NCI-H1048 (cell line): ENCODE data around the gene NMU.
"Not testable (repeated sequence)": the region's sequence is repeated elsewhere in the genome, so short reads cannot be mapped to it uniquely, and the experiment has no call there.

Experiments
- DNase-seq: peaks from one replicate; lab custom pipeline; 2025; lab: John Stamatoyannopoulos, UW

Gene NMU

GRCh38 chr4:55624063-55624462, 12.0 kb downstream of the NMU start:
- not testable (repeated sequence) for DNase-seq

GRCh38 chr4:55618546-55619143, 17.5 kb downstream of the NMU start:
- no peak for DNase-seq

GRCh38 chr4:55617587-55618197, 18.4 kb downstream of the NMU start:
- no peak for DNase-seq

DNA sequence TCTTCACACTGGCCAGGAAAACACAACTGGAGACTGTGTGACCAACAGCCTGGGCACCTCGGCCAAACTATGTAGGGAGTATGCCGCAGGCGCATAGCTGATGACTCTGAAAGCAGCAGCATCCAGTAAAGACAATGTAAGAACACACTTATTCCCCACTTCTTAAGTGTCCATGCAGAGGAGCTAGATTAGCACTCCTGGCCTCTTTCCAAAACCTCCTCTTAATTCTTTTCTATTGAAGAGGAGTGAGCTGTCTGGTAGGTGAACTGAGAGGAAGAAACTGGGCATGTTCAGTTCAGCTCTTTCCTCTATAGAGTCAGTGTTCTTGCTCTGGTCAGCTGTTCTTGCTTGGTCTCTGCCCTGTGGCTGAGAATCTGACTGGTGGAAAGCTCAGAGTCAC, 21.1 kb downstream of the NMU start:
- no peak for DNase-seq

DNA sequence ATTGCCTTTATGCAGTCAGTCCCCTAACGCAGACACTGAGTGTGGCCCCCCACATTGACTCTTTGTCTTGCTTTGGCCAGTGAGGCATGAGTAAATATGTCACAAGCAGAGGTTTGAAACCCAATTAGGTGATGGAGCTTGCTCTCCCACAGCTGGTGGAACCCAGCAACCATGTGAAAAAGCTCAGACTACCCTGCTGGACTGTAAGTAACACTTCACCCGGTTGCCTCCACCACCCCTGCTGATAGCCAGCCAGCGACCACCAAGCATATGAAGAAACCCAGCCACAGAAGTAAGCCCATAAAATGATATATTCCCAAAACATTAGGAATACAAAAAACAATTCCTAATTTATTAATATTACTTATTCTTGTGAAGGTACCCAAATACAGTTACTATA, 22.5 kb downstream of the NMU start:
- no peak for DNase-seq

- DNase-seq = no peak
These were observed 23.8 kb downstream of the NMU start for GRCh38 chr4:55612341-55612740.

GRCh38 chr4:55611358-55612059, 24.6 kb downstream of the NMU start:
- no peak for DNase-seq

DNA sequence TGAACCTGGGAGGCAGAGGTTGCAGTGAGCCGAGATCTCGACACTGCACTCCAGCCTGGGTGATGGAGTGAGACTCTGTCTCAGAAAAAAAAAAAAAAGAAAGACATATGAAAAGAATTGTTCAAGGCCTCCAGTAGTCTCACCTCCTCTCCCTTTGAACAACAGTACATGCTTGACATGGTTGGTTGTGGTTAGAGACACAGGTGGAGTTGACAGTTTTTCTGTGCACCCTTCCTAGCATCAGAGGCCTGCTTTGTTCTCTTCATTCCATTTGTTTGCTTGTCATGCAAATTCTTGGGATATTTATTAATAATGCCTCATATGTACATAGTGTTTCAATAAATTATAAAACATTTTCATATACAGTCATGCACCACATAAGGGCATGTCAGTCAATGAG, 25.7 kb downstream of the NMU start:
- DNase-seq = no peak

GRCh38 chr4:55609393-55609866, 26.7 kb downstream of the NMU start:
- no peak for DNase-seq

DNA sequence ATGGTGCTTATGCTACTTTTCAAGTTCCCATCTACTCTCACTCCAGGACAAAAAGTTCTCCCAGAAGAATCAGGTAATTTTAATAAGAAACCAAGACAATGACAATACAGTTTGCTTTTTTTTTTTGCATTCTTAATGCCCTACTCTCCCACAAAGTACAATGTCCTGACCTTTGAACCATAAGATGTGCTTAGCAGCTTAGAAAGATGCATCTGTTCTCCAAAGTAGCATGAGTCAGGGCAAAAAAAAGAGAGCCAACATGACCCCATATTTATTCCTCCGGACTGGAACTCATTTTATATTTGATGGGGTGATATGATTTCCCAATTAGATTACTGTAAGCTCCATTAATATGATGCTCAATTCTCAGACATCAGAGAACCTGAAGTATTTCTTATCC, 27.5 kb downstream of the NMU start:
- DNase-seq = no peak

GRCh38 chr4:55604996-55605395, 31.1 kb downstream of the NMU start:
- DNase-seq = no peak

- DNase-seq = no peak
These were observed 35.5 kb downstream of the NMU start for GRCh38 chr4:55600640-55601039.

GRCh38 chr4:55598641-55599040, 37.5 kb downstream of the NMU start:
- no peak for DNase-seq

GRCh38 chr4:55592014-55592413, 44.1 kb downstream of the NMU start, which contains the start of gene PDCL2:
Gene PDCL2, minus strand, starts transcription at chr4:55592245. Its CDS starts 136 bp downstream, at chr4:55592109.
- no peak for DNase-seq

- no peak for DNase-seq
These were observed 47.9 kb downstream of the NMU start for GRCh38 chr4:55588160-55588559.

DNA sequence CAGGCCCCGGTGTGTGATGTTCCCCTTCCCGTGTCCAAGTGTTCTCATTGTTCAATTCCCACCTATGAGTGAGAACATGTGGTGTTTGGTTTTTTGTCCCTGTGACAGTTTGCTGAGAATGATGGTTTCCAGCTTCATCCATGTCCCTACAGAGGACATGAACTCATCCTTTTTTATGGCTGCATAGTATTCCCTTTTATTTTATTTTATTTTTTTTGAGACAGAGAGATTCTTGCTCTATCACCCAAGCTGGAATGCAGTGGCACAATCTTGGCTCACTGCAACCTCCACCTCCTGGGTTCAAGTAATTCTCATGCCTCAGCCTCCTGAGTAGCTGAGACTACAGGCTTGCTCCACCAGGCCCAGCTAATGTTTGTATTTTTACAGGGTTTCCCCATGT, 53.3 kb downstream of the NMU start:
- DNase-seq = not testable (repeated sequence)

DNA sequence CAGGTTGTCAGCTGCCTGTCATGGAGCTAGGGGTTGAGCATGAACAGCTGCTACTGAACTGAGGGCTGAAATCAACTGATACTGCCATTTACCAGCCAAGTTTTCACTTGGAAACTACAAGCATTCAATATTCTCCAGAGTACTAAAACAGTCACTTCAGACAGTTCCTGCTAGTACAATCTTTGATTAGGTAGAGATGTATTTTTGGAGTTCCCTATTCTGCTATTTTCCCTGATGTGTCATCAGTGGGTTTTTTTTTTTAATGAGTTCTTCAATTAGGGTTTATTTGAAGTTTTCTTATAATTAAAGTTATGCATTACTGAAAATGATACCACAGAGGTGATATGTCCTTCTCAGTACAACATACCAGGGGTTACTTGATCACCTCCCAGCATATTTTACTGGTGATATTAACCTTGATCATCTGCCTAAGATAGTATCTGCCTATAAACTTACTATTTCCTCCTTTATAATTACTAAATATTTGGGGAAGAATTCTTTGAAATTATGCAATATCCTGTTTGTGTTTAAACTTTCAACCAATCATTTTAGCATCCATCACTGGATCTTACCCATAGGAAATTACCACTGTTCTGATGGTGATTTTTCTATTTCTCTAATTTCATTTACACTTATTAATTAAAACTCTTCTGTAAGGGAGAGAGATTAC, 57.6 kb downstream of the NMU start:
- DNase-seq = no peak

GRCh38 chr4:55575513-55575912, 60.6 kb downstream of the NMU start:
- no peak for DNase-seq

DNA sequence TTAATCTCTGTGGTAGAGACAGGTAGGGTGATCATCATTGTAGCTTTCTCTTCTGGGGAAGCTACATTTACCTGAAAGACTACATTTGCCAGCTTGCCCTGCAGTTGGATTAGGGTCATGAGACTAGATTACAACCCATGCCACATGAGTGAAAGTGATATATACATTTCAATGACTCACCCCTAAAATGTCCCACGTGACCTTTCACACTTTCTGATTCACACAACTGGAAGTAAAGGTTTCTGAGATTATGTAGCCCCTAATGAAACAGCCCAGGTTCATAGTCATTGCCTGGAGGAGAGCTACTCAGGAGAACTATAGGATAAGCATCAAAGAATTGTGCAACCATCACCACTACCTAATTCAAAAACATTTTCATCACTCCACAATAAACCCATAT, 61.8 kb downstream of the NMU start:
- no peak for DNase-seq

- no peak for DNase-seq
These were observed 64.3 kb downstream of the NMU start for GRCh38 chr4:55571806-55572205.

DNA sequence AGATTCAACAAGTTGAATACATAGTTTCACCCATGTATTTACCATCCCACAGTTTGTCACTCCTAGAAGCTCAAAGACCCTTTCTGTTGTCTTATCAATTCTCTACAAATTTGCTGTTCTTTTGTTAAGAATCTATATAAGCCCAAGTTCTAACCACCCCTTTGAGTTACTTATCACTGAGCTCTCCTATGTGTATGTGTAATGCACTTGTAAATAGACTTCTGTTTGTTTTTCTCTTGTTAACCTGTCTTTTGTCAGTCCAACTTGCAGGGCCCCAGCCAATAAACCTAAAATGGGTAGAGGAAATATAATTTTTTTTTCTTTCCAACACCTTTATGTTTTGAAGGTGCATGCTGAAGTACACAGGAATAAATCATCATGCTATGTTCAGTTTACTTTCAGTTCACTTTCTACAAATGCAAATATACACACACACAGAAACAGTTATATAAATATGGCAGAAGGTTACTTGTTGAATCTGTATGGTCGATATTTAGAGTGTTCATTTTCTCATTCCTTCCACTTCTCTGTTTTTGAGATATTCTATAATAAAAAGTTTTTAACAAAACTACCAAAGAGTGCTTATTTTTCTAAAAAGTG, 67.1 kb downstream of the NMU start:
- no peak for DNase-seq

DNA sequence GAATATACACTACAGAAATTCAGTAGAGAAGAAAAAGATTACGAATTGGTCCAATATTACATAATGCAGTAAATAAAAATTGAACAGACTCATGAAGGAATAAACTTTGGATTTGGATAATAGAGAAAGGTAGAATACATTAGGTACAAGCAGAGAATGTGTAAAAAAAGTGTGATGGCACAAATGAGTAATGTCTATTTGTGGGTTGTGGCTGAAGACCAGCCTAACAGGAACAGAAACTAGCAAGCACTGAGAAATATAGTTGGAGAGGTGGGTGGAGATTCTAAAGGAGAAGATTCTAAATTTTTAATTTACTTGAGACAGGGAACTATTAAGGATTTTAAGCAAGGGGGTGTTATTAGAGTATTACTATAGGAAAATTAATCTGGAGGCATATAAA, 74.2 kb downstream of the NMU start:
- DNase-seq = no peak
